CMK (cell line): Measurements from ENCODE around the gene MRPS5.
"Not testable (repeated sequence)": the region's sequence is repeated elsewhere in the genome, so short reads cannot be mapped to it uniquely, and the experiment has no call there.

Source experiments
- DNase-seq: peaks from one replicate; pipeline ENCODE4 v3.0.0-alpha.2; 2010; ENCODE audit warnings: low read depth

Gene MRPS5

DNA sequence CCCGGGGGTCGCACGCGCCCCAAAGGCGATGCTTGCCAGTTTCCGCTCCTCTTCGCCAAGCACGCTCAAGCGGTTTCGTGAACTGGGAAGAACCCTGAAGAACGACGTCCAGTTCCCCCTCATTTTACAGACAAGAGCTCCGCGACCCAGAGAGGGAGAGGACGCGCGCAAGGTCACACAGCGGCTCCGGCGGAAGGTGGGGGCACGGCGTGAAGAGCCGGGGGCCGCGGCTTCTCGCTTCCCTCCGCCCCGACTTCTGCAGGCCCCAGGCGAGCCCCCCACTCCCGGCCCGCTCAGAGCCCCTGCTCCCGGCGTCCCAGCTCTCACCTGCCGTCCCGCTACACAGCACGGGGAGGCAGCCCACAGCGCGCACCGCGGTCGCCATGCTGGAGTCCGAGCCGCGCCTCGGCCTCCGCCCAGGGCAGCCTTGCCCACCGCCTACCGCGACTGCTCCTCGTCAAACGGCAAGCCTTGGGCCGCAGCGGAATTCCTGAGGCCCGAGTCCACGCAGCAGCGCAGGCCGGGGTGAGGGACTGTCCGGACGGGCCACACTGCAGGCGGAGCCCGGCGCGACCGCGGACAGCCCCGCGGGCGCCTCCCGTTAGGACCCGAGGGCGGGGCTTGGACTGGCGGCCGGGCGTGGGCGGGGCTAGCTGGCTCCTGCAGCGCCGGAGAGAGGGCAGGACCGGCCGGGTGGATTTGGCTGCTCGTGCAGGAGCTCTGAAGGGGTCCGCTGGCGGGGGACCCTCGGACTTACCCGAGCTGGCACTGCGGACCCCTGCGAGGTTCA, at the start of gene MRPS5:
TSS of gene MRPS5 (minus strand) at position 402 of the 790 bp plus-strand sequence. CDS start at position 385, 17 bp downstream.
- DNase-seq: peak; percentile 46

DNA sequence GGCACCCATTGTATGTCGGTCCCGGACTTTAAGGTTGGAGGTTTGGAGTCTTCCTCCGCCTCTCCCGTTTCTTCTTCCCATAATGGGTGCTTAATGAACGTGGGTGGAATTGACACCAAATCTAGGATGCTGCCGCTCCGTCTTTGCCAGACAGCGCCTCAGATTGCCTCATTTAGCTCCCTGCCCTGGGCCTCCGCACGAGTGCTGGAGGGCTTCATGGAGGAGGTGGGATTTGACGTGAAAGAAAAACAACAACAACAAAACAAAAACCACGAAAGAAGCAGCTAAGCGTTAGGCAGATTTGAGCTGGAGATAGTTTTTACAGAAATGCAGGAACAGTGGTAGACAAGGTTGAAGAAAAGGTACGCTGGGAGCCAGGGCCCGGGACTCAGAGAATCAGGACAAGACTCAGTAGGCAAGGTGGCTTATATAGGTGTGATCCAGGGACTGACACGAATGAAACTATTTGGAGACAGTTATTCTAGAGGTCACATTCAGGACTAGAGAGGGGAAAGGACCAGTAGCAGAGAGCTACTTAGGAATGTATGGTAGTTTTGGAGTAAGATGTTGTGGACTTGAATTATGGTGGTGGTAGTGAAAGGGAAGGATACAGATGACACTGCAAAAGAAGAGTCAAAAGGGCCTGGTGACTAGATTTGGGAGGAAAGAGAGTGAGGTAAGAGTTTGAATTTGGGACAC, 44.6 kb upstream of the MRPS5 start:
- no peak for DNase-seq

DNA sequence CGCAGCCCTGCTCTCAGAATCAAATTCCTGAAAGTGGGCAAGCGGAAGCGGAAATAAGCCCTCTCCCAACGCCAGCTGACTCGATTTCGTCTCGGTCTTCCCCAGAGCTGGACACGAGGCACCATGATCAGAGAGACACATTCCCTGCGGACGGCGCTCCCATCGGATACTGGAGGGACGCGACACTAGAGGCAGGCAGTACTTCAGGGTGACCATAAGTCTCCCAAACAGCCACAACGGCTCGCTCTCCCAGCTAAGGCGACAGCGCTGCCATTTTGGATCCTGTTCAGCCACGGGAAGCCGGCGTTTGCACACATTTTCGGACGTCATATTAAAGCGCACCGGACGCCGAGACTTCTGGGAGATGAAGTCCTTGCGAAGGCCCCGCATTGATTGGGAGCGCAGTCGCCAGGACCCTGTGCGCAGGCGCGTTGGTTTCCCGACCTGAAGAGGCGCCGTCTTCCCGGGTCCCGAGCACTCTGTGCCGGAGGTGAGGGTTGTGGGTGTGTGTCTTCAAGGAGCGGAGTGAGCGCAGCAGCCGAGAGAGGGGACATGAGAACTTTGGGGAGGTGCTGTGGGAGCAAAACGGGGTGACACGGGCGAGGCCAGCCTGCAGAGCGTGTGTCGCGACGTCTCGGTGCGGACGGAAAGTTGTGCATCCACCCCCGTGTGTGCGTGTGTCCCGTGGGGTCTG, 43.9 kb upstream of the MRPS5 start, which contains the start of gene ZNF2:
TSS of gene ZNF2 (plus strand) at position 439 of the 694 bp plus-strand sequence. CDS start 10,418 bp downstream, outside the sequence.
- peak; percentile 90 for DNase-seq

DNA sequence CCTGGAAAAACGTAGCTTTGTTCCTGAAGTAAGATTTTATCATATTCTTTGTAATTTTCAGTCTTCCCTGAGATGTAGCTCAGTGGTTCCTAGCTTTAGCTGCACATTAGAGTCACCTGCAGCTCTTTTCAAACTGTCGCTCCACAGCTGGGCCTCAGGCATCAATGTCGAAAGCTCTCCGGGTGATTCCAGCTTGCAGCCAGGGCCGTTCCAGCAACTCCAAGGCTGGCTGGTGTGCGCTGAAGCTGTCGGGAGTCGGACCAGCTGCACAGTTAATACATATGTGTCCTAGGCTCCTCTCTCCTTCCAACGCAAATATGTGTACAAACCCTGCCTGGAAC, 43.4 kb upstream of the MRPS5 start:
- no peak for DNase-seq

DNA sequence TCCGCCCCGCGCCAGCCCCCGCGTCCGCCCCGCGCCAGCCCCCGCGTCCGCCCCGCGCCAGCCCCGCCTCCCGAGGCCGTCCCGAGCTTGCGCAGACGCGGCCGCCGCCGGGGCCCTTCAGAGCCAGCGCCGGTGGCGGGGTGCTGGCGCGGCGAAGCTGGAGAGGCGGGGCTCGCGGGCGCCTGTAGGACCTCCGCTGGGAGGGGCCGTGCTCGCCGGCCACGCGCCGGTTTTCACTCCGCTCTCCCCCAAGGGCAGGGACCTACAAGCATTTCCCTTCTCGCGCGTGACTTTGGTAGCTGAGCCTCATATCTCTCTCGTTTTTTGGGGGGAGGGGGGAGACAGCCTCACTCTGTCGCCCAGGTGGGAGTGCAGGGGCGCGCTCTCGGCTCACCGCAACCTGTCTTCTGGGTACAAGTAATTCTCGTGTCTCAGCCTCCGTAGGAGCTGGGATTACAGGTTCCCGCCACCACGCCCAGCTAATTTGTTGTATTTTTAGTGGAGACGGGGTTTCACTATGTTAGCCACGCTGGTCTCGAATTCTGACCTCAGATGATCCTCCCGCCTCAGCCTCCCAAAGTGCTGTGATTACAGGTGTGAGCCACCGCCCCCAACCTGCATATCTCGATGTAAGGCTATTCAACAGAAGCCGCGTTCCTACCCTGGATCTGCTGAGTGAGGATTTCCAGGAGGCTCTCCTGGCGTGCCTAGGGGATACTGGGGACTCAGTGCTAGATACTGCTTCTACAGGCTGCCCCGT, 38.3 kb upstream of the MRPS5 start, which contains the start of gene ZNF514:
TSS of gene ZNF514 (minus strand) at position 159 of the 760 bp plus-strand sequence. CDS start 6,595 bp downstream, outside the sequence.
- peak; percentile 33 for DNase-seq

DNA sequence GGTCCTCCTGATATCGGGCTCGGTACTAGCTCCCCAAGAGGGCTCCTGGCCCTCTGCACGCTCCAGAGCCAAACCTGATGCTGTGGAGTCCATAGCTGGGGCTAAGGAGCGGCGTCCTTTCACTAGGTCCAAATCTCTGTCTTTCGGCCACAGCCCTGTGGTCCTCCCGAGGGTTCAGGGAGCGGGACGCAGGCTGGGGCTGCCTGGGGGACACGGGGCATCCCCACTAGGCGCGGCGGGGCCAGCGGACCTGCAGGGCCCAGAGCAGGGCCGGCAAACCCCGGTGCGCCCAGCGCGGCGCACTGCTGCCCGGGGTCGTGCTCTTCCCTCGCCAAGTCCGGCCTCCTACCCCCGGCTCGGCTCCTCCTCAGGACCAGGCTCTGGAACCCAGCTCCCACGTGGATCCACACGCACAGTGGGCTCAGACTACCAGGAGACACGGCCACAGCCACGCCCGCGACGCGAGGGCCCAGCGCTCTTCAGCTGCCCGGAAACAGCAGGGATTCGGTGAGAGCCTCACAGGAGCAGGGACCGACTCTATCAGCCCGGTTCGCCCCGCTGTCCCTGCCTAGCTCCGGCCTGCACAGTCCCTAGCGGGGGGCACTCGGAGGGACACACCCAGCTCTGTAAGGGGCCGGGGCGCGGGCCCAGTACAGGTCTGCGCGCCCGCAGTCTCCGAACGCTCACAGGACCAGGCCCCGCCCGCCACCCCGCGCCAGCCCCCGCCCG, 37.4 kb upstream of the MRPS5 start:
- no peak for DNase-seq

DNA sequence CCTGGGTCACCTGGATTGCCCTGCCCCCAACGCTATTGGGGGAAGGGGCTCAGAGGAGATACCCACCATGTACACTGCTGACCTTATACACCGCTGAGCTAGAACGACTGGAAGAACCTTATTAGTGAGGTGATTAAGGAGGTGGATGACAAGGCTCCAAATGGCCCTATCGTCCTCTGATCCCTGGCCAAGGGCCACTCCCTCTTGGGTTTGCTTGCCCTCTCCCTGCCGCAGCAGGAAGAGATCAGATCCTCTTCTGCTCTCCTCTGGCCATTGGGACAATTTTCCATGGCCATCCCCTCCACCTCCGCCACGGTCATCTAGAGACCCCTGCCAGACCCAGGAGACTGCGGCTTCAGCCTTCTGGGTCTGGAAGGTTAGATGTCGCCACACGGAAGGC, 36.8 kb upstream of the MRPS5 start:
- DNase-seq: no peak

DNA sequence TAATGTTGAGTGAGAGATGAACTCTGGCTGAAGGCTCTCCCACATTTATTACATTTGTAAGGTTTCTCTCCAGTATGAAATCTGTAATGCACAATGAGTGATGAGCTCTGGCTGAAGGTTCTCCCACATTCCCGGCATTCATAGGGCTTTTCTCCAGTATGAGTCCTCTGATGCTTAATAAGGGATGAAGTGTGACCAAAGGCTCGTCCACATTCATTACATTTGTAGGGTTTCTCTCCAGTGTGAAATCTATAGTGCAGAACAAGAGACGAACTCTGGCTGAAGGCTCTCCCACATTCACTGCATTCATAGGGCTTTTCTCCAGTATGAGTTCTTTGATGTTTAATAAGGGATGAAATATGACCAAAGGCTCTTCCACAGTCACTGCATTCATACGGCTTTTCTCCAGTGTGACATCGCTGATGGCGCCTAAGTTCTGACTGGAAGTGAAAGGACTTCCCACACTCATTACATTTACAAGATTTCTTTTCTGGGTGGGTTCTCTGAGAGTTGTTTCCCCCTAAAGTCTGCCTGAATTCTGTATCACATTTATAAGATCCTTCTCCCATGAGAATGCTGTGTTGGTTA, 27.9 kb upstream of the MRPS5 start:
- DNase-seq: no peak

DNA sequence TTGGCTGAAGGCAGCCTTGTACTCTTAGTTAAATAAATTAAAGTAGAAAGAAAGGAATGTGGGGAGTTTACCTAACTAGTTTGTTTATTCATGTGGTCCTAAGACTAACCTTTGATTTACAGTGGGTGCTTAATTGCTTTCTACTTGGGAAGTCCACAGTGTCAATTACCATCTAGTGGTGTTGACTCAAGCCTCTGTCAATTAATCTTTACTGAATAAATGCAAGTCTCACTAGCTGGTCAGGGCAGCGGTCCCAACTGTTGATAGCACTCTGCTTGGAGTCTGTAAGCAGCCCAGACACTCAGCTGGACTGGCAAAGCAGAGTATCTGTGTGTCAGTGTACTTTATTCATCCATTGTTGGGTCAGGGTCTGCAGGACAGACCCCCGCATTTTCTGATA, 22.2 kb upstream of the MRPS5 start:
- no peak for DNase-seq

DNA sequence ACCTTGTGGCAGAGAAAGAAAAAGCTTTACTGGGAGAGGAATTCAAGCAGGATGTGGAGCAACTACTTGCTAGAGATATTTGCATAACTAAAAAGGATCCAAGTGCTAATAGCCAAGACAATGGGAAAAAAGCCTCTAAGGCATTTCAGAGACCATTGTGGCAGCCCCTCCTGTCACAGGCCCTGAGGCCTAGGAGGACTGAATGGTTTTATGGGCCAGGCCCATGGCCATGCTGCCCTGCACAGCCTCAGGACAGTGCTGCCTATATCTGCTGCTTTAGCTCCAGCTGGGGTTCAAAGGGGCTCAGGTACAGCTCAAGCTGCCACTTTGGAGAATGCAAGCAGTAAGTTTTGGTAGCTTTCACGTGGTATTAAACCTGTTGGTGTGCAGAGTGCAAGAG, 17.1 kb upstream of the MRPS5 start:
- DNase-seq: no peak

DNA sequence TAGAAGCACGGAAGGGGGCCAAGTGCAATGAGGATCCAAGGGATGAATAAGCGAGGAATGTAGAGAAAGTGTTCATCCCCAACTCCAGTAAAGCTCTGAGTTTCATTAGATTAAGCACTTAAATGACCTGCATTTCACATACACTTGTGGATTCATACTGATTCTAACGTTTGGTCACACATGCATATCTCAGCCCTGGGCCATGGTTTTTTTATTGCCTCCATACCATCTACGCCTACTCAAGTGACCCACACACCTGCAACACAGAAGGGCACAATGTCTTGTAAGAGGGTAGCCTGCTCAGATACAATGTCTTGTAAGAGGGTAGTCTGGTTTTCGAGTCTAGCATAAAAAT, 566 bp upstream of the MRPS5 start:
- DNase-seq: no peak

DNA sequence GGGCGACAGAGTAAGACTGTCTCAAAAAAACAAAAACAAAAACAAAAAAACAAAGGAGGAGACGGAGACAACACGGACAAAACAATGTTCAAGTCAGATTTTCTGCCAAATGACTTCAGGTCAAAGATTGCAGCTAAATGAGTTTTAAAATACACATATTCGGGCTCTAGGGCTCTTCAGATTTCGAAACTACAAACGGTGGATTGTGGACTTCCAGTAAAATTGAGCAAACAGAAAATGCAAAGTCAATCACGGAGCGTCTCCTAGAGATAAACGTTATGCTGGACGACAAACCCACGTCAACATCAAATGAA, 558 bp downstream of the MRPS5 start:
- DNase-seq: no peak

DNA sequence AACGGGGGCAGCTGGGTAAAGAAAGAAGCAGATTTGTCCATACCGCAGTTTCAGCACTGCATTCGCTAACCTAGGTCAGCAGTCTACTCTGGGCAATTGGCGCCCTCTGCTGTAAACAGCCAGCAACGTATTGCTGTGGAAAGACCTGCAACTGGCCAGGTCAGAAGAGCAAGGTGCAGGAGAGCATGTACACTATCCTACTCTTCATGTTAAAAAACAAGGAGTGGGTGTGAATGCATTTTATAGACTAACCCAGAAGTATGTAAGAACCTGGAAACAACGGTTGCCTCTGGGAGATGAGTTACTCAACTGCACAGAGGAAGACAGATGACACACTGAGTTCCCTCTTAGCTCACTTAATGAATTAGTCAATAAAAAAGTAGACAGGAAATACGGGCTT, 6.2 kb downstream of the MRPS5 start:
- peak; percentile 34 for DNase-seq

DNA sequence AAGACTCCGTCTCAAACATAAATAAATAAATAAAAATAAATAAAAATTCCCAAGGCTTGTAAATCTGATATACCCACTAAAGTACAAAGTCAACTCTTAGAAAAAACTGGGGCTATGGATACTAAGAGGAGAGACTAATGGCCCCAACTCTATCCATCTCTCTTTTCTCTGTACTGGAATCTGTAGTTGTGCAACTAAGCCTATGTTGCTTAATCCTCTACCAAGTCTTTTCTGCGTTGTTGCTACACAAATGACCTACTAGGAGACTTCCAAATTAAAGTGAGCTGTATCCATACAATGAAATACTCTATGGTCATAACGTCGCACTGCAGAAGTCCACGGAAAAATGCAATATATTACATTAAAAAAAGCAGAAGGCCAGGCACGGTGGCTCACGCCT, 8.1 kb downstream of the MRPS5 start:
- no peak for DNase-seq

DNA sequence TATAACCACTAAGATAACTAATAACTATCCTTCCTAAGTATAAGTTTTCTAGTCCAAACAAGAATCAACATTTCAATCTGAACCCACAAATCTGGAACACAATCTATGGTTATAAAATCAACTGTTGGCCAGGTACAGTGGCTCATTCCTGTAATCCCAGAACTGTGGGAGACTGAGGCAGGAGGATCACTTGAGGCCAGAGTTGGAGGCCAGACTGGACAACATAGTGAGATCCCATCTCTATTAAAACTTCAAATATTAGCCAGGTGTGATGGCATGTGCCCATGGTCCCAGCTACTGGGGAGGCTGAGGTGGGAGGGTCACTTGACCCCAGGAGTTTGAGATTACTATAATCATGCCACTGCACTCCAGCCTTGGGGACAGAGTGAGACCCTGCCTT, 11.2 kb downstream of the MRPS5 start:
- DNase-seq: no peak

DNA sequence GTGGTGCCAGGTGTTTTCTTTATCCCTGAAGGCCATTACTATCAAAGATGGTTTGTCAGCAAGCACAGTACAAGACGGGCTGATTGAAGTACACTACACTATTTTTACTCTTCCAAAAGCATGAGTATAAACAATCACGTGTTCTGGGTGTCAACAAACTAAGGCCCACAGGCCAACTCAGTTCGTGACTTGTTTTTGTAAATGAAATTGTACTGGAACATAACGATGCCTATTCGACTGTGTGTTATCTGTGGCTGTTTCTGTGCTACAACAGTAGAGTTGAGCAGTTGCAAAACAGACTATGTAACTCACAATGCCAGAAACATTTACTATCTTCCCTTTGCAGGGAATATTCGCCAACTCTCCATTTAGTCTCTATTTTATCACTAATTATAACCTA, 12.3 kb downstream of the MRPS5 start:
- DNase-seq: no peak

DNA sequence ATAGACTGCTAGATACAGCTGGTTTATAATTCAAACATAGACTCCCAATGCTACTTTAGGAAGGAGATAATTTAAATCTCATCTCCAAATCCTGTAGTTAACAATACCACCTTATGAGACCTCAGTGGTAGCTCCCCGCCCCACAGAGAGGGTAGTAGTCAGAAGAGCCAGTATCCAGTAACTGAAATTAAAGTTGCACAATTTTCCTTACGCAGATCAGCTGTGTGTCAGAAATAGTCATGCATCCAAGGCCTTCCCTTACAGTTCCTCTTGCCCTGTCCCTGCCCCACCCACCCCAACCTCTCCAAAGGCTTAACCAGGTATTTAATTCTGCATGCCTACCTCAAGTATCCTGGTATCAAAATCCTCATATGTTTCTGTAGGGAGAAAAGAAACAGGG, 15.5 kb downstream of the MRPS5 start:
- no peak for DNase-seq

DNA sequence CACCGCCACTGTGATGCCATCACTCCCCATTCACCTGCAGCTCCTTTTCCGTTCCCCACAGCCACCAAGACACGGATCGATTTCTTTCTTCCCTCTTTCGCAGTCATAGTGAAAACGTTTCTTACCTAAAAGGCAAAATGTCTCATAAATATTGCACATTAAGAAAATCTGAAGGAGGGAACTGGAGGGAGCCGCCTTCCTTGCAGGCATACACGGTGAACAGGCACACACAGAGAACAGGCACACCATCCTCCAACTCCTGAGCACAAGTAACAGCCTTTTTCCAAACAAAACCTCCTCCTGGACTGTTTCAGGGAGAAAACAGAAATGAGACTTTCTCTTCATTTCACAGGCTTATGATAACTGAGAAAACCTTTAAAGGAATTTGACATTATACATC, 17.0 kb downstream of the MRPS5 start:
- DNase-seq: no peak

DNA sequence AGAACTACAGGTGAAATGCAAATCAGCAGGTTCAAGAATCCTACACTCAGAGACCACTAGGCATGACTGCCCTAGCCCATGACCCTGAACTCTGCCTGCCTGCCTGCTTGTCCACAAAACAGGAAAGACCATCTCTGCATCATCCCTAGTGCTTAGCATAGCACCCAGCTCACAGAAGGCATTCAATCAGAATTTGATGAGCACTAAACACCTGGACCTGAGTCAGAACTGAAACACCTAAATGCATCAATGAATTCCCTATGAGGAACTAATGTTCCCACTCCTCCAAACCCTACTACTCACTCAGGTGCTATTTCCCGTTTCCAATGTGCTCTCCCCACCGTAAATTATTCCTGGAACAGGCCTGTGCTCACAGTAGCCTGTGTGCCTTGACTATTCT, 21.7 kb downstream of the MRPS5 start:
- no peak for DNase-seq

DNA sequence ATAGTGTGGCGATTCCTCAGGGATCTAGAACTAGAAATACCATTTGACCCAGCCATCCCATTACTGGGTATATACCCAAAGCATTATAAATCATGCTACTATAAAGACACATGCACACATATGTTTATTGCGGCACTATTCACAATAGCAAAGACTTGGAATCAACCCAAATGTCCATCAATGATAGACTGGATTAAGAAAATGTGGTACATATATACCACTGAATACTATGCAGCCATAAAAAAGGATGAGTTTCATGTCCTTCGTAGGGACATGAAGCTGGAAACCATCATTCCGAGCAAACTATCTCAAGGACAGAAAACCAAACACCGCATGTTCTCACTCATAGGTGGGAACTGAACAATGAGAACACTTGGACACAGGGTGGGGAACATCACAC, 23.3 kb downstream of the MRPS5 start:
- DNase-seq: not testable (repeated sequence)

DNA sequence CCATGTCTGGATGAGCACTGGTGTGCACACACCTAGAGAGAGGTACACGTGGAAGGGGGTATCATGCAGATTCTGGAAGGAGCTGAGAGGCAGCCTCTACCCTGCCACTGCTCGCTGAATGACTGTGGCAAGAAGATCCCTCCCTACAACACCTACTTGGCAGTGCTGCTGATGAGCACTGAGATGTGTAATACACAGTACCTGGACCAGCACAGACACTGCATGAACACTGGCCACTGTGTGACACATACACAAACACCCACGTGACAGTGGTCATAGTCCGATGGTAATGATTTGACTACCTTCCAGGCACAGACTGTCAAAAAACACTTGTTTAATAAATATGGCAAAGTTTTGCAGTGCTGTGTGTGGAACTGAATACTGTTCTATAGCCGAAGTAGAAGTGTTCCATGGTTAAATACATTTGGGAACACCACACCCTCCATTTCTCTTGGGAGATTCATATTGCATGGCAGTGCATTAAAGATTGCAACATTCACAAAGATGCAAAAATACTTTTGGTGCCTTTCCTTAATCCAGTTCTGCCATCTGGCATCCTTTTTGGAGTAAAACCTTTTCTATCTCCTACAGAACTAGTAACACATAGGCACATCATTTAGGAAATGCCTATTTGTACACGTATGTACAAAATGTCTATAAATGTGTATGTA, 29.6 kb downstream of the MRPS5 start:
- DNase-seq: no peak
